DMS153 treated with DMSO at 0.1 percent for 48 hours (cell line): ENCODE measurements around the gene BCAM.

Source experiments
- DNase-seq: peaks from one replicate; lab custom pipeline; 2025; ENCODE audit not compliant: unreplicated experiment; lab: John Stamatoyannopoulos, UW

Gene BCAM

DNA sequence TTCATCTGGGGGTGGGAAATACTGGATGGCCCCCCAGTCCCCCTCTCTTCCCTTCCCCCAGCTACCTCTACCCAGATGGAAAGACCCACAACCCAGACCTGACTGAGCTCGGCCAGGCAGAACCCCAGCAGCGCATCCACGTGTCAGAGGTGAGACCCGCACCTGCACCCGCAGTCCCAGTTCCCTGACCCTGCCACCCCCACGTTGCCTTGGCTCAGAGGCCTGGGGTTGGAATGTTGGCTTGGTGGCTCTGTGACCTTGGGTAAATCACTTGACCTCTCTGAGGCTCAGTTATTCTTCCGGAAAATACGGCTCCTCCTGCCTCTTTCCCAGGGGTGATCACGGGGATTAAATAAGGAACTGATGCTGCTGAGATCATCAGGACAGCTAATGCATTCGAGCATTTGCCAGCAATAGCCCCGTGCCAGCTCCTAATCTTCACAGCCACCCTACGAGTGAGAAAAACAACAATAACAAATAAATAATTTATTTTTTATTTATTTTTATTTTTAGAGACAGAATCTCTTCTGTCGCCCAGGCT is 18.9 kb upstream of the BCAM start:
- DNase-seq: no peak

- no peak for DNase-seq
These were observed 16.6 kb upstream of the BCAM start for GRCh38 chr19:44792281-44792680.

DNA sequence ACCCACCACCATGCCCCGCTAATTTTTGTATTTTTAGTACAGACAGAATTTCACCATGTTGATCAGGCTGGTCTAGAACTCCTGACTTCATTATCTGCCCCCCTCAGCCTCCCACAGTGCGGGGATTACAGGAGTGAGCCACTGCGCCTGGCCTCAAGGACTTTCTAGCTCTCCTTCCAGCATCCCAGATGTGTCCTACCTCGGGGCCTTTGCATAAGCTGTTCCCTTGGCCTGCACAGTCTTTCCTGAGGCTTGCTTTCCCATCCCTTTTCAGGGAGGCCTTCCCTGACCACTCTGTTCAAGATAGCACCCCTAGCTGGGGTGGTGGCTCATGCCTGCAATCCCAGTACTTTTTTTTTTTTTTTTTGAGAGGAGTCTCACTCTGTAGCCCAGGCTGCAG is 14.3 kb upstream of the BCAM start:
- no peak for DNase-seq

DNA sequence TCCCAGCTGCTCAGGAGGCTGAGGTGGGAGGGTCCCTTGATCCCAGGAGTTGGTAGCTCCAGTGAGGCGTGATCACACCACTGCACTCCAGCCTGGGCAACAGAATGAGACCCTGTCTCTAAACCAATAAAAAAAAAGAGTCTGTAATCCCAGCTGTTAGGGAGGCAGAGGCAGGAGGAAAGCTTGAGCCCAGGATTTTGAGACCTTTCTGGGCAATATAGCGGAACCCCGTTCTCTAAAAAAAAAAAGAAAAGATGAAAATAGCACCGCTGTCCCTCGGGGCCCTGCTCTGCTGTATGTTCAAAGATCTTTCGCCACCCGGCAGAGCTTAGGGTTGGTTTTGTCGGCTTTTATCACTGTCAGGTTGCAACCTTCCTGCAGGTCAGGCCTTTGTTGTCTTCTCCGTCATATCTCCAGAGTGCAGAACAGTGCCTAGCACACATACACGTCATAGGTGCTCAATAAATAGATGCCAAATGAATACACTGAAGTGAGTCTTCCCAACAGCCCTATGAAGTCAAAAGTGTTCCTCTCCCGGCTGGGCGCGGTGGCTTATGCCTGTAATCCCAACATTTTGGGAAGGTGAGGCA is 13.4 kb upstream of the BCAM start:
- DNase-seq: no peak

DNA sequence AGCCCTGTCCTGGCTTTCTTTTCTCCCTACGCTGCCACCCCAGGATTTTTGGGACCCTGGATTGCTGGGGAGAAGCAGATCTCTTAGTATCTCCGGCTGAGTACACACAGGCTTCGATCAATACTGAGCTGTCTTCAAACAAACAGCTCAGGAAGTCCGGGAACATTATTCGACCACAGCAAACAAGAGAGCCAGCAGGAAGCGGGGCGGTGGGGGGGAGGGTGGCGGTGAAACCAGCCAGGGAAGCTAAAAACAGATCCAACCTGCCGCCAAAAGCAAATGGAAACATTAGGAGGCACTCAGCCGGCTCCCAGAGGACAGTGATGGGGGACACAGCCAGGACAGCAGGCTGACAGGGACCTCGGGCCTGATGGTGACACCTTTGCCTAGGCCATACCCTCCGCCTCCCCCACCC is 12.2 kb upstream of the BCAM start:
- DNase-seq: peak; percentile 69

DNA sequence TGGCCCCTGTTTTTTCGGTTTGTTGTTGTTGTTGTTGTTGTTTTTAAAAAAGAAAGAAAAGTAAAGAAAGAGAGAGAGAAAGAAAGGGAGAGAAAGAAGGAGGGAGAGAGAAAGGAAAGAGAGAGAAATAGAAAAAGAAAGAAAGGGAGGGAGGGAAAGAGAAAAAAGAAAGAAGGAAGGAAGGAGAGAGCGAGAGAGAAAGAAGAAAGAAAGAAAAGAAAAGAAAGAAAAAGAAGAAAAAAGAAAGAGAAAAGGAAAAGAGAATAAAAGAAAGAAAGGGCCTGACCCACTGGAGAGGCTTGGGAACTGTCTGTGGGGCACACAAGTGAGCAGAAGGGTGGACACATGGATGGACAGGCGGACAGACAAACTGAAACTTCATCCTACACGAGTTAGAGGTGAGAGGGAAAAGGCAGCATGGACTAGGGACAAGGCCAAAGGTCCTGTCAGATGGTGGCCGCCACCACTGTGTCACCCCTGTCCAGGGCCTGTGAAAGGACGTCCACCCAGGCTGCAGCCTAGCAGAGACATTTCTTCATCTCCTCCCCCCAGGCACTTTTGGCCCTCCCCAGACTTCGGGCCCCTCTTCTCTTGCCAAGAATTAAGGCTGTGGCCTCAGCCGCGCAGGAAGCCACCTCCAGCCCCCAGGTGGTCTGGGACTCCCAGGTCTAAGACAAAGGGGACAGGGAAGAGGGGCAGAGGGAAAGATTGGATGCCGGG is 9.1 kb upstream of the BCAM start:
- no peak for DNase-seq

- DNase-seq: peak; percentile 70
These were observed 8.4 kb upstream of the BCAM start for GRCh38 chr19:44800461-44800860.

DNA sequence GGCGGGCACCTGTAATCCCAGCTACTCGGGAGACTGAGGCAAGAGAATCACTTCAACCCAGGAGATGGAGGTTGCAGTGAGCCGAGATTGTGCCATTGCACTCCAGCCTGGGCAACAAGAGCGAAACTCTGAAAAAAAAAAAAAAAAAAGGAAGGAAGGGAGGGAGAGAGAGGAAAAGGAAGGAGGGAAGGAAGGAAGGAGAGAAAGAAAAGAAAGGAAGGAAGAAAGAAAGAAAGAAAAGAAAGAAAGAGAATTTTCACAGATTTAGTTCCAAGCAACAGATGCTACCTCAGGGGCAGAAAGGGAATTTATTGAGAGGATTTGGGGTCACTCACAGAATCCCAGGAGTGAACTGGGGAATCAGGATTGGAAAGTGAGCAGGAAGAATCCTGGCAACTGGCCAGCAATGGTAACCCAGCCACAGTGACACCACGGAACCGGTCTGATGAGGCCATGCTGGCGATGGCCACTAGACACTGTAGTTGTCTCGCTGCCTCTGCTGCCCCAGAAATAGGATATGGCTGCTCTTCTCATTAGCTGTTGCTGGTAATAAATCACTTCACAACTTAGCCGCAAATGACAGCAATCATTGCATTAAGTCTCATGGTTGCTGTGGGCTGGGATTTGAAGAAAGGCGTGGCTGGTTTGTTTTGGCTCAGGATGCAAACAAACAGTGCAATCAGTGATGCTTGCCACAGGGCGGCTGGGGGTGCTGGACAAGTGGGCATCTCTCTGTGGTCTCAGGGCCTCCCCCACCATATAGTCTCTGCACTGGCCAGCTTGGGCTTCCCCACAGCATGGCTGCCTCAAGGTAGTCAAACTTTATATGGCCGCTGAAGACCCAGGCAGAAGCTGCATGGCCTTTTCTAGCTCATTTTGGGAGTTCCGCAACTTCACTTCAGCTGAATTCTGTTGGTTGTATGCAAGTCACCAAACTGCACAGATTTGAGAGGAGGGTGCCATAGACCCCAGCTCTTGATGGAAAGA is 5.2 kb upstream of the BCAM start:
- no peak for DNase-seq

DNA sequence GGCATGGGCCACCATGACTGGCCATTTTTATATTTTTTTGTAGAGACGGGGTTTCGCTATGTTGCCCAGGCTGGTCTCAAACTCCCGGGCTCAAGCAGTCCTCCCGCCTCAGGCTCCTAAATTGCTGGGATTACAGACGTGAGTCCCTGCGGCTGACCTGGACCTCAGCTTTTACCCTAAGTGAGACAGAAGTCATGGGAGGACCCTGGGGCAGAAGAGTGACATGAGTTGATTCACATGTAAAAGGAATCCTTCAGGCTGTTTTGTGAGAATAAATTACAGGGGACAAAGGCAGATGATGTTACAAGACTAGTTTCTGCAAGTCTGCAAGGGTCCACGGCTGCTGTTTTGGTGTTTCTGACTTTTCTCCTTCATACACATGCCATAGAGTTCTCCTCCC is 2.6 kb upstream of the BCAM start:
- no peak for DNase-seq

DNA sequence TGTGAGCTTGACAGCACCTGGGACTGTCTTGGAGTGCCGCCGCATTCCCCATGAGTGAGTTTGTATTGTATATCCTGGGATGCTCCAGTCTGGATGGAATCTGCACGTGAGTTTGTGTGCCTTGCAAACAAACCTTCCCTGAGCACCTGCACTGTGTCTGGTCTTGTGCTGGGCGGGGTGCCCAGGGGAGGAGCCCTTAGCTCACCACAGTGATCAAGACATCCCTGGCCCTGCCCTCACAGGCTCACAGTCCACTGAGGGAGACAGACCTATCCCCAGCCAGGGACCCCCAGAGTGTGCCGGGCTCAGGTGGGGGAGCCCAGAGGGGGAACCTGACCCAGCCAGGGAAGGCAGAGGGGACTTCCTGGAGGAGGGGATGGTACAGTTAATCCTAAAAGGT is 1.7 kb upstream of the BCAM start:
- DNase-seq: peak; percentile 59

DNA sequence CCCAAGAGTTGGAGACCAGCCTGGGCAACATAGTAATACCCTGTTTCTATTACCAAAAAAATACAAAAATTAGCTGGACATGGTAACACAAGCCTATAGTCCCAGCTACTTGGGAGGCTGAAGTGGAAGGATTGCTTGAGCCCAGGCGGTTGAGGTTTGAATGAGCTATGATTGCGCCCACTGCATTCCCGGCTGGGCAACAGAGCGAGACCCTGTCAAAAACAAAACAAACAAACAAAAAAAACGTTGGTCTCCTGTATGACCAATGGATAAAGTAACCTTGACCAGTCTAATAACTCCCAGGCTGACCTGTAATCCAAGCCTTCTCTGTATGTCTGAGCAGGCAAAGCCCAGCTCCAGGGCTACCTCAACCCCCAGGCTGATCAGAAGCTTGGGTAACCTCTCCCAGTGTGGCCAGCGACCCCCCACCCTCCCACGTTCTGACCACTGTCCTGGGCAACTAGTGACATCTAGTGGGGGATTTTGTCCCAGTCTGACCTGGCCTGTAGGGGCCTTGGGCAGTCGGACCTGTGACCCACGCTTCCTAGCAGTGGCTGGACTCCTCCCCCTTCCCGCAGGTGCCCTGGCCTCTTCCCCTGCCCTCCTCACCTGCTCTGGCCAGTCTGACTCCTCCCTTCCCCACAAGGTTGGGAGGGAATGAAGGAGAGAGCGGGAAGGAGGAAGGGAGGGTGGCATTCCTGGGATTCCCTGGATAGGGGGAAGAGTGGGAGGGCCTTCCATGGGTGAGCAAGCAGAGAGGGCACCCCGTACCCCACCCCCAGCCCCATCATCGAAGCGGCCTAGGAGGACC is 1.0 kb upstream of the BCAM start:
- no peak for DNase-seq

DNA sequence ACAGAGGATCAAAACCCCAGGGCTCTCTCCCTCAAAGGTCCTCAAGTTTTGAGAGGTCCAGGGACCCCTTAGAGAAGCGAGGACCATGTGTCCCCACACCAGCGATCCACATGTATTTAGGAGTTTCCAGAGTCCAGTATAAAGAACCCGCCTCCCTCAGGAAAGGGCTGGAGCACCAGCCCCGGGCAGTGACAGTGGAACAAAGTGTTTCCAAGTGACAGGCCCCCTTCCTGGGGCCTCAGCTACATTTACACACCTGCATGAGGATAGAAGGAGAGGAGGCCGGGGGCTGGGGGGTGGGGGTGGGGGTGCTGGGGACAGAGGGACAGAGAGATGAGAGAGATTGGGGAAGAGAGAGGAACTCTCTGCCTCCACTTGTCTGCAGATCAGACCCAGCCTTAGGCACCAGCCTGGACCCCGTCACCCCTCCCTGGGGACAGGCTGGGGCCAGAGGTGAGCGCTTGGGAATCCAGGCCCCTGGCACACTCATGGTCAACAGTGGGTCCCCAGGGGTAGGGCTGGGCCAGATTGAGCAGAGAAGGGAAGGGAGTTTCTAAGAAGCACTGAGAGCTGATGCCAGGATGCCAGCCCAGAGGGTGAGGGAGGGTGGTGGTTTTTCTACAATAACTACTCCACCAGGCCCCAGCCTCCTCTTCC is 802 bp downstream of the BCAM start:
- DNase-seq: no peak

DNA sequence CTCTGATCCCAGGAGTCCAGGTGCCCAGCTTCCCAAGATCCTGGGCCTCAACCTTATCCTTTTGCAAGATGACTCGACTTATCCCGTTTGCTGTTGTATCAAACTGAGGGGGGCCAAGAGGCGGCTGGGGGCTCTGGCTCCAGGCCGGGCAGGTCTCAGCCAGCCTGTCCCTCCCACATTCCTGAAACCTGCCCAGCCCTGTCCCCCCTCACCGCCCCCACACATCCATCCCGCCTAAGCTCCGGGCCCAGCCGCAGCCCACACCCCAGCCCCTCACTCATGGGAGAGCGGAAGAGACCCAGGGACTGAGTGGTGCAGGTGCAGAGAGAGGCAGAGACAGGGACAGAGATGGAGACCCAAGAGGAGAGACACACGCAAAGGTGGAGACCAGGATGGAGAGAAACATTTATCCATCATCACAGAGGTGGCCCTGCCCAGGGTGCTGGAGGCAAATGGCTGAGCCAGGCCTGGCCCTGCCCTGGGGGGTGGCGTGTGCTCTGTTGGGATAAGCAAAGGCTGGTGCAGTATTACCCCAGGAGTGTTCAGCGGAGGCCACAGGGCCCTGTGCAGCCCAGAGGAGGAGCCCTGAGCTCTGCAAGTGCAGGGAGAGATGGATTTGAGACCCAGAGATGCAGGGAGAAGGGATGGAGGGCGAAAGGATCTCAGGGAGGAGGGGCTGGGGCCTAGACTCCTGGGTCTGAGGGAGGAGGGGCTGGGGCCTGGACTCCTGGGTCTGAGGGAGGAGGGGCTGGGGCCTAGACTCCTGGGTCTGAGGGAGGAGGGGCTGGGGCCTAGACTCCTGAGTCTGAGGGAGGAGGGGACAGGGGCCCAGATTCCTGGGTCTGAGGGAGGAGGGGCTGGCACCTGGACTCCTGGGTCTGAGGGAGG is 1.6 kb downstream of the BCAM start:
- DNase-seq: no peak

DNA sequence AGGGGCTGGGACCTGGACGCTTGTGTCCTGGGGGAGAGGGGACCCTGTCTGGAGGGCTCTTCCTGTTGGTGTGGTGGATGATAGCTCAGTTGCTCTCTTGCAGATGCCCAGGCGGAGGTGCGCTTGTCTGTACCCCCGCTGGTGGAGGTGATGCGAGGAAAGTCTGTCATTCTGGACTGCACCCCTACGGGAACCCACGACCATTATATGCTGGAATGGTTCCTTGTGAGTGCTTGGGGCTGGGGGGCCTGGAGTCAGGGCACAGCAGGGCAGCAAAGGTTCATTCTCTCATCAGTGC is 2.2 kb downstream of the BCAM start:
- no peak for DNase-seq

DNA sequence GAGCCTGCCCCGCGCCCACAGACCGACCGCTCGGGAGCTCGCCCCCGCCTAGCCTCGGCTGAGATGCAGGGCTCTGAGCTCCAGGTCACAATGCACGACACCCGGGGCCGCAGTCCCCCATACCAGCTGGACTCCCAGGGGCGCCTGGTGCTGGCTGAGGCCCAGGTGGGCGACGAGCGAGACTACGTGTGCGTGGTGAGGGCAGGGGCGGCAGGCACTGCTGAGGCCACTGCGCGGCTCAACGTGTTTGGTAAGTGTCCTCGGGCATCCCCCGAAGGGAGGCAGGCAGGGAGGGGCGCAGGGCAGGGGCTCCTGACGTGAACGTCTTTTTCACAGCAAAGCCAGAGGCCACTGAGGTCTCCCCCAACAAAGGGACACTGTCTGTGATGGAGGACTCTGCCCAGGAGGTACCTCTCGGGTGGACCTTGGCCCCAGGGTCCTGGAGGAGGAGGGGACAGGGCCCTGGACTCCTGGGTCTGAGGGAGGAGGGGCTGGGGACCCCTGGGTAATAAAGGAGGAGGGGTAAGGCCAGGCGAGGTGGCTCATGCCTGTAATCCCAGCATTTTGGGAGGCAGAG is 3.3 kb downstream of the BCAM start:
- DNase-seq: no peak

DNA sequence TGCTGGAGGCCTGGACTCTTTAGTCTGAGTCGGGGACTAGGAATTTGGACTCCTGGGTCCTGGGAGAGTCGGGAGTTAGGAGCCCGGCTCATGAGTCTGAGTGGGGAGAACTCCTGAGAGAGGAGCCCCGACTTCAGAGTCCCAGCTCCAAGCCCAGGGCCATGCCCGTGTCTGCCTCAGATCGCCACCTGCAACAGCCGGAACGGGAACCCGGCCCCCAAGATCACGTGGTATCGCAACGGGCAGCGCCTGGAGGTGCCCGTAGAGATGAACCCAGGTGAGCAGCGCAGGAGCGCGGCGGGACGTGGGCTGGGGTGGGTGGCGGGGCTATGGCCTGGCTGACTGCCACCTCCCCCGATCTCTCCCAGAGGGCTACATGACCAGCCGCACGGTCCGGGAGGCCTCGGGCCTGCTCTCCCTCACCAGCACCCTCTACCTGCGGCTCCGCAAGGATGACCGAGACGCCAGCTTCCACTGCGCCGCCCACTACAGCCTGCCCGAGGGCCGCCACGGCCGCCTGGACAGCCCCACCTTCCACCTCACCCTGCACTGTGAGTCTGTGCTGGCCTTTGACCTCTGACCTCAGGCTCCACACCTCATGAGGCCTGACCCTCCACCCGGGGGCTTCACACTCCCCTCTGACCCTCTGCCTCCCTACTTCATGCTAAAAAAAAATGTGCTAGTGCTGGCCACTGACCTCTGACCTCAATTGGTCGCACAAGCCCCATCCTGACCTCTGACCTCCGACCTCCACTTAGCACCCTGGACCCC is 4.4 kb downstream of the BCAM start:
- no peak for DNase-seq

DNA sequence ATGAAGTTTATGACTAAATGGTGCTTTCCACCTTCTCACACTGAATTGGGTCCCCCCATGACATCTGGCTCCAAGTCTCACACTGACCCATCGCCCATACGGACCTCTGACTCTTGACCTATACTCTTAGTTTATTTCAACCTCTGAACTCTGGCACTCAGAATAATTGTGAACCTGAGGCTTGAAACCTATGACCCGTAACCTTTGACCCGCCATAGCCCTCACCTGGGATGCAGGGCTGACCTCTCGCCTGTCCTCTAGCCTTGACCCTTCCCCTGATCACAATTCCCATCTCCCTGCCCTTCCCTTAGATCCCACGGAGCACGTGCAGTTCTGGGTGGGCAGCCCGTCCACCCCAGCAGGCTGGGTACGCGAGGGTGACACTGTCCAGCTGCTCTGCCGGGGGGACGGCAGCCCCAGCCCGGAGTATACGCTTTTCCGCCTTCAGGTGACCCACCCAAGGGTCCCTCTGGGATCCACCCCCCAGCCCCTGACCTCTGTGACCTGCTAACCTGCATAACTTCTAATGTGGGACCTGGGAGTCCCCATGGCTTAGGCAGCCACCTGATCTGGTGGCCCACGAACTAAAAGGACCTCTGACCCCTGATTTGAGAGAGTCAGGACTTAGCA is 5.1 kb downstream of the BCAM start:
- DNase-seq: no peak

GRCh38 chr19:44814517-44814916 is 5.6 kb downstream of the BCAM start:
- DNase-seq: no peak
